ENCODE data around the gene GRAMD1B.

DNA sequence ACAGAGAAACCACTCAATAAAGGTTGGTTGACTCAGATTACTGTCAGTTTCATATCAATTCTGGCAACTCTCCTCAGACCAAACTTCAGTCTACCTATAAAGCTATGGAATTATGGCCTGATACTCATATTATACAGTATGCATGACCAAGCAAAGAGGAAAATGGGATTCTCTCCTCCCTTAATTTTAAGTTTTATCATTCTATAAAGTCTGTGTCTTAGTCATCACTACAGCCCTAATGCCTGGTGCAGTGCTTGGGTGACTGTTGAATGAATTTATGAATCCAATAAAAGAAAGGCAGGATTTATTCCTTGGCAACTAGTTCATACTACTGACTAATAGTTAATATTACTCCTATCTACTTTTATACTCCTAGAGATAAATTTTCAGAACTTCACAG lies 37.6 kb upstream of the GRAMD1B start:
- TF ChIP-seq EZH2 (IDR thresholded peaks at IDR 0.05; ENCODE audit: low read length, missing control alignments) = no peak
- TF ChIP-seq, protein P1, sequence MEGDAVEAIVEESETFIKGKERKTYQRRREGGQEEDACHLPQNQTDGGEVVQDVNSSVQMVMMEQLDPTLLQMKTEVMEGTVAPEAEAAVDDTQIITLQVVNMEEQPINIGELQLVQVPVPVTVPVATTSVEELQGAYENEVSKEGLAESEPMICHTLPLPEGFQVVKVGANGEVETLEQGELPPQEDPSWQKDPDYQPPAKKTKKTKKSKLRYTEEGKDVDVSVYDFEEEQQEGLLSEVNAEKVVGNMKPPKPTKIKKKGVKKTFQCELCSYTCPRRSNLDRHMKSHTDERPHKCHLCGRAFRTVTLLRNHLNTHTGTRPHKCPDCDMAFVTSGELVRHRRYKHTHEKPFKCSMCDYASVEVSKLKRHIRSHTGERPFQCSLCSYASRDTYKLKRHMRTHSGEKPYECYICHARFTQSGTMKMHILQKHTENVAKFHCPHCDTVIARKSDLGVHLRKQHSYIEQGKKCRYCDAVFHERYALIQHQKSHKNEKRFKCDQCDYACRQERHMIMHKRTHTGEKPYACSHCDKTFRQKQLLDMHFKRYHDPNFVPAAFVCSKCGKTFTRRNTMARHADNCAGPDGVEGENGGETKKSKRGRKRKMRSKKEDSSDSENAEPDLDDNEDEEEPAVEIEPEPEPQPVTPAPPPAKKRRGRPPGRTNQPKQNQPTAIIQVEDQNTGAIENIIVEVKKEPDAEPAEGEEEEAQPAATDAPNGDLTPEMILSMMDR (conservative IDR thresholded peaks at IDR 0.05 in 1 of 2, IDR thresholded peaks at IDR 0.05 in 1 of 2; ENCODE audit: low read depth in 1 of 2, low read length in 2 of 2) = no peak

Measured in fibroblast of lung (primary cell).